Activated gamma-delta T cell treated with anti-CD3 and anti-CD28 coated beads, Interleukin-2, amount 50 U/mL, for 16 hours (primary cell): ENCODE data around the gene KIF5C.
A peak's percentile ranks its signal among the peaks of the same experiment; 100 is the strongest.

Experiments
- DNase-seq: peaks from one replicate; pipeline ENCODE4 v3.0.0-alpha.2; 2020; ENCODE audit warnings: low read depth

Gene KIF5C

DNA sequence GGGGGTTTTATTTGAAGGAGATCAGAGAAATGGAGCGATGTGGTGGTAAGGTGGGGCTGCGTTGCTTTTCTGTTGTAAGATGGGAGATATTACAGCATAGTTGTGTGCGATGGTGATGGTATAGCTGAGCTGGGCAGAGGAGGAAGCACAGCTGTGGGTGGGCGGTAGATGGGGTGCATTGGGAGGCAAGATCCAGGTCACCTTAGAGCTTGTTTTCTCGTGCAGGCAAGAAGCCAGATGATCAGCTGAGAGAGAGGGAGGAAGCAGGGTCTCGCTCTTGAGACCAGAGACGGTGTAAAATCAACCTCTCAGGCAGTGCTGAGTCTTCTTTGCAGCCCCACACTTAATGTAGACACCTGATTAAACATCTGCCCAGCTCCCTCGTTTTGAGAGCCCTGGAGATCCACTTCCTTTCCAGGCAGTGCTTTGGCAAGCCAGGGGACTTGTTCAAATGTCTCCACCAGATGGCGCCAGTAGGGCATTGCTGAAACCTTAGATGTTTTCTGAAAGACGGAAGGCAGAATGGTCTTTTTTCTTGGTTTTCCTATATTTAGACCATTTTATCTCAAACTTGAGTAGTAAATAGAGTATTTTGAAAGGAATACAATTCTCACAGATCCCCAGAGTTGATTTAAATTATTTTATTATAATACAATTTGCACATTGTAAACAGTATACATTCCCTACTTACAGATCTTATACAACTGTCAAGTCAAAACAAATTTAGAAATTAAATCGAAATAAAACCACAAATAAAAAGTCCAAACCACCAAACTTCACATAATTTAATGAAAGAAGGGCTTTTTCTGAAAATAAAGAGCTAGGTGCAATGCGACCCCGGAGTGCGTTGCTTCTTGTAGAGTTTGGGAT lies 142.3 kb downstream of the KIF5C start:
- peak; percentile 50 for DNase-seq

DNA sequence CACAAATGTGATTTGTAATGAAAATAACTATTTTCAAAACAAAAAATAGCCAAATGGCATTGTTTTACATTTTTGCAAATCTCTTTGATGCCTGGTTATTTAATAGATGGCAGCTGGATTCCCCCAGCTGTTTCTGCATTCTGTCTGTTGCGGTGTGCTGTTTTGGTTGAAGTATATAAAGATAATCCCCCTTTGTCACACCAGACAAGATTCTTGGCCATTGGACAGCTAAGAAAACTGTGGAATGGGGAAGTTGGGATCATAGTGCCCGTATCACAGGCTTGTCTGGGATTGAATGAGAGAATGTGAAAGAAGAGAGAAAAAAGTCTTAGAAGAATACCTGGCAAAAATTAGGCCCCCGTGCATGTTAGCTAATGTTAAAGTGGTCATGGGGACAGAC lies 144.0 kb downstream of the KIF5C start:
- no peak for DNase-seq

DNA sequence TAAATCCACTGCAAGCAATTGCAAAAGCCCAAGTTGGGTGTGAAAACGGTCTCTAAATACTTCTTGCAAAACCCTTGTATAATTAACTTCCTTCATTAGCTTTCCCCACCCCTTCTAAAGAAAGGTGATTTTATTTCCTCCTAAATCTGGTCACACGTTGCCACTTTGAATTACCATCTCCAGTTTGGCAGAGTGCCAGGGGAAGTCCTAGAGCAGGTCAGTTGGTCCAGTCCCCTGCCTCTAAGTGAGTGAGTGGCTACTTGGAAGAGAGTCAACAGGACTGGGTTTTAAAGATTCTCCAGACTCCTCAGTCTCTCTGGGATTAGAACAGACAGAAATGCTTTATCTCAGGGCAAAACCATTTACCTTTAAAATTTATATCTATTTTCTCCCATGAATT lies 144.7 kb downstream of the KIF5C start:
- no peak for DNase-seq

DNA sequence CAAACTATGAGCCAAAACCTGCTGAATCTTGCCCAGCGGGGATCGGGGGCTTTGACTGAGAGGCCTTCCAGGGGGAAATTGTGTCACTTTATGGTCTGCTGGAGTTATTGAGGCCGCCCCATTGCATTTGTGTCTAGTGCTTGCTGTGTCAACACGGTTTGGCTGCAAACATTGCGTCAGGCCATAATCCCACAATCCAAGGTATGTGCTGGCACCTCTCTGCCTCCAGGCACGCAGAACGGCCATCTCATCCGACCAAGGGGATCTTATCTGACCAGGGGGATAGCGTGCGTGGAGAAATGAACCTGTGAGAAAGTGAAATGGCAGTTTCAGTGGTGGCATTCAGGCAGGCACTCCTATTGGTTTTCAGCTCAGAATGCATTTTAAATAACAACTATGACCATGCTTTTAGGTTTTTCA lies 145.4 kb downstream of the KIF5C start:
- no peak for DNase-seq

DNA sequence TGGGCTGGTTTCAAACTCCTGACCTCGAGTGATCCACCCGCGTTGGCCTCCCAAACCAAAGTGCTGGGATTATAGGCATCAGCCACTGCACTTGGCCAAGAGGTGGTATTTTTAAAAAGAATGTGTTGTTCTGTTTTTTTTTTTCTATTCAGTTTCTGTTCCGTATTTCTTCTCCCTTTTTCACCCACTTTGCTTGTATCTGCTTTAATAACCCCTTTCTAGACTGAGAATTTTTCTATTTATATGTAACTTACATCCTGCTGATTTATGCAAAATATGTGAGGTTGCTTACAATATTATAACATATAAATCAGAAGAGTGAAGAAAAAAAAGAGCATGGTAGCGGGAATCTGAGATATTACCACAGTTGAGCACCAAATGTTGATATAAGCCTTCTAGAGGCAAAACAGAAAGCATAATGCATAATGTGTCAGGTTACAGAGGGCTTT lies 146.3 kb downstream of the KIF5C start:
- DNase-seq: no peak

GRCh38 chr2:149021761-149022160 lies 146.7 kb downstream of the KIF5C start:
- no peak for DNase-seq

- DNase-seq: no peak
These were observed 148.1 kb downstream of the KIF5C start for GRCh38 chr2:149023091-149023490.

DNA sequence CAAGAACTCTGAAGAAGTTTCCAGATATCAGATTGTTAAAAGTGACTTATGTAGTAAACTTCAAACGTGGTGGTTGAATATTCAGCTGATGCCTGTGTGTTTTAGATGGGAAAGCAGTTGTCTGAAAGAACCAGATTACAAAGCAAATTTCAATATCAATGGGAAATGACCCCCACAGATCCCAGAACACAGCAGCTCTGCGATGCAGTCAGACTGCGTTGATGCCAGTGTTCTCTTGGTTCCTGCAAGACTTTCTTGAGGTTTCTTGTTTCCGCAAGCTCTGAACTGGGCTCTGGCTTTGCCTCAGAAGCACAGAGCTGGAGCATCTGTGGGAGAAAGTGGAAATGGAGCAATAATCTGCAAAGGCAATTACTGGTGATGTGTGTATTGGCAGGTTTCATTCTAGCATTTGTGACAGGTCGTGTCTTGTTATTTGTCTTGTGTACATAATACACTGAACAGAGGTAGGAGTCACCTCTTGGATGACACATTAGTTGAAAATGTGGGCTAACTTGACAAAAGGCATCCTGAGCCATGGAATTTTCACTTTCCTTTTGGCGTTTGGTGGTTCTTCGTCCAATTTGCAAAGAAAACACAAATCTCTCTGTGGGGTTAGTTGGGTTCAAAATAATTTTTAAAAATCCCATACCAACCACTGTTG lies 152.7 kb downstream of the KIF5C start:
- no peak for DNase-seq

DNA sequence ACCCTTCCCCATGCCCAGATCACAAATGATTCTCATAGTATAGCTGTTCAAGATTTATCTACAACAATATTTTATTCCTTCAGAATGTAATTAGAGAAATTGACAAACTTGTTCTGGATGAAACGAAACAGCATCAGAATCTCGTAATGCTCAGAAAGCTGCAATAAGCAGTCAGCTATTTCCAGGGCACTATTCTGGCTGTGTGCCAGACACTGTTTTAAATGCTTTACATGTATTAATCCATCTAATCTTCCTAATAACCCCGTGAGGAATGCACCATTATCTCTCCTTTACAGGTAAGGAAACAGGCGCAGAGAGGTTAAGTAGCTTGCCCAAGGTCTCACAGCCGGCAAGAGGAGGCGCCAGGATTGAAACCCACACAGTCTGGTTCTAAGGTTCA lies 153.3 kb downstream of the KIF5C start:
- DNase-seq: no peak

GRCh38 chr2:149028891-149029290 lies 153.9 kb downstream of the KIF5C start:
- DNase-seq: no peak

GRCh38 chr2:149029307-149029965 lies 154.4 kb downstream of the KIF5C start:
- no peak for DNase-seq

- DNase-seq: no peak
These were observed 156.4 kb downstream of the KIF5C start for GRCh38 chr2:149031396-149031795.

DNA sequence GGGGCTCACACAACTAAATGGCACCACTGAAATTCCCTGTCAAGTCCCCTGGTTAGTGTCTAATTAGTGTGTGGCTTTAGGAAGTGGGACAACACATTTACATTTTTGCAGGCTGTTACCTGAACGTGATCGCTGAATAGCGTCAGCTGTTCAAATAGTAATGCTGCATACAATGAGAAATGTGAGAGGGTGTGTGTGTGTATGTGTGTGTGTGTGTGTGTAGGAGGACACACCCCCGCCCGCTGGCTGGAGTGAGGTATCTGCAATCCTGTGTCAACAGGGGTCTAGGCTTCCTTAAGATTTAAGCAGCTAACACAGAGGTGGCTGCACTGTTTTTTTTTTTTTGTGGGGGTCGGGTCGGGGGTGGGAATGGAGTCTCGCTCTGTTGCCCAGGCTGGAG lies 158.7 kb downstream of the KIF5C start:
- no peak for DNase-seq

GRCh38 chr2:149034406-149034805 lies 159.4 kb downstream of the KIF5C start:
- DNase-seq: no peak

DNA sequence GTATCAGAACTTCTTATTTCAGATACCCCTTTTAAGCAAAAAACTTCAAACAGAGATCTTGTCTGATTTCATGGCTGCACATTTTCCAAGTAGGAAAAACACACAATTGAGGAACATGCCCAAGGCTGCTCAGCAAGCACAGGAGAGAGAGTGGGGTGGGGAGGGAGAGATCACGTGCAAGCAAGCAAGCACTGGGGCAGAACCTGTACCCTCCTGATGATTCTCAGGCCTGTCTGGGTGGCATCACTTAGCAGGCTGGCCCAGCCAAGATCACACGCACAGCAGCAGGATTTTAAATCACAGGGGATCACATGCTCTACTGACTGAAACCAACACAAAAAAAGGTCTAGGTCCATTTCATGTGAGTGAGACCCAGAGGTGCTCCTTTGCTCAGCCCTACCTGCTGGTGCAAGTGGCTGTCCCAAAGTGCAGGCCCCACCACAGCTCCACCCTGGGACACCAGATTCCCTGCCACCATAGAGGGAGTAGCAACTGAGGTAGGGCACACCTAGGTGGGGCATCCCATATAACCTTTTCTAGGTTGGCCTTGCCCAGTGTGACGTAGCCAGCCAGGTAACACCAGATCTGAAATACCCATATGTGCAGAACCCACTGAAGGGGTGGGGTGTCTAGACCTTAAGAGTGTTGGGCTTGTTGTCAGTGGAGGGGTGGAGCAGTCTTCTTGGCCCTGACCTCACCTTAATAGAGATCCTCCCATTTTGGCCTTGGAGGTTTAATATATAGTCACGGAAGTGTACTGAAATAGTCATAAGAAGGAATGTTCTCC lies 161.7 kb downstream of the KIF5C start:
- DNase-seq: no peak

- no peak for DNase-seq
These were observed 162.8 kb downstream of the KIF5C start for GRCh38 chr2:149037851-149038250.

DNA sequence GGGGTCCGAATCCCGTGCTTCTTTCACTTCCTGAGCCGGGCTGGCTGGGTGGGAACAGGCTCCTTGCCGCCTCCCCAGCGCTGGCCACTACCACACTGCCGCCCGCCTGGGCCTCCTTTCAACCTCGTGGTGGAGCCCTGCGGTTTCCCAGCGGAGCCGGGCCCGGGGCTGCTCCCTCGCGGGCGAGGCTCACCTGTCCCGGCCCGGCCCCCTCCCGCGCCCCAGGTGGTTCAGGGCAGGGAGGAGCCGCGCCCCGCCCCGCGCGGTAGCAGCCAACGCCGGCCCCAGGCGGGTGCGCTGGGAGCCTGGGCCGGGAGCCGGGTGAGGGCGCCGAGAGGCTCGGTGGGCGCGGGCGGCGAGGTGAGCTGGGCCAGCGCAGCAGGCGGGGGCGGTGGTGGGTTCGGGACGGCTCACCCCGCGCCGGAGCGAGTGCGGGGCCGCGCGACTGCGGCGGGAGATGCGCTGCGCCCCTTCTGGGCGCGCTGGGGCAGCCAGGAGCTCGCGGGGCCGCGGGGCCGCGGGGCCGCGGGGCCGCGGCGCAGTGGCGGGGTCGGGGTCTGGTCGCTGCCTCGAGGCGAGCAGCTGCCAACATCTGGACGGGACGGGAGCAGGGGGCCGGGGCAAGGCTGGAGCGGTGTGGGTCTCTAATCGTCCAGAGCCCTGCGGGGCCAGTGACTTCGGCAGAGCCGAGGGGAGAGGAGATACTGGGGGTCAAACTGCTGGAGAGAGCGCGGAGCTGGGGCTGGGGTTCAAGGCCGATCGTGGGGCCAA lies 163.6 kb downstream of the KIF5C start, which contains the start of gene LYPD6B:
Gene LYPD6B (plus strand): TSS at position 258 of the 771 bp plus-strand sequence. CDS start 92,250 bp downstream, outside the sequence.
- no peak for DNase-seq

DNA sequence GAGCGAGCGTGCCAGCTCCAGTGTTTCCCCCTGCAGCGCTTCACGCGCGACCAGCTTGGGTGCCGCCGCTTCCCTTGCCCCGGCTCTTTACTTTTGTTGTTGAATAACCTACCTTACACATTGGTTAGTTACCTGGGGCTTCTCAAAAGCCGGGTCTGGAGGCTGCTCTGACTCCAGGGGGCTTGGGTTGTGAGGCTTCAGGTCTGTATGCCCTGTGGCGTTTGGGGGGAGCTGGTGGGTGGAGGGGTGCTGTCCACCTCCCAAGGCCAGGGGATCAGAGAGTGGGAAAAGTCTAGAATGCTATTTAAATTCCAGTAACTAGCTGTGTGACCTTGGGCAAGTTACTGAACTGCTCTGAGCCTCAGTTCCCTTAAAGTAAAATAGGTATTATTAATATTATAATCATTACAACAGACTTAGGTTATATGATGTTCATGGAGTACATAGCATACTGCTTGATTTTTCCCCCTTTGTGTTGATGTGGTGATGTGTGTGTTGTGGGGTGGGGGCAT lies 164.2 kb downstream of the KIF5C start:
- DNase-seq: no peak

DNA sequence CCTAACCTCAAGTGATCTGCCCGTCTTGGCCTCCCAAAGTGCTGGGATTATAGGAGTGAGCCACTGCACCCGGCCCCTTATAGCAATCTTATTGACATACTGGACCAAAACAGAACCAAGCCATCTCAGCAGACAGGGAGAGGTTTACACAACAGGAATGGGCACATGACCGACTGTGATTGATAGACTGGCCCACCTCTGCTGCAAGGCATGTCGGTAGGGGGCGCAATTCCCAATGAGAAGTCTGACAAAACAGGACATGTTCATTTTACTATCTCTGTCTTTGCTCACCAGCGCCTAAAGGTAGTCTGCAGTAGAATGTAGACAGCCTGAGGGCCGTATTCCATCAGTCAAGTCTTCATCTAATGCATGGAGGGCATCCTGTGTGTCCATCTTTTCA lies 165.4 kb downstream of the KIF5C start:
- DNase-seq: no peak

- DNase-seq: no peak
These were observed 166.5 kb downstream of the KIF5C start for GRCh38 chr2:149041482-149041881.

- DNase-seq: no peak
These were observed 167.9 kb downstream of the KIF5C start for GRCh38 chr2:149042881-149043280.
